ENCODE results near the gene RTP3.

RTP3 gene

DNA sequence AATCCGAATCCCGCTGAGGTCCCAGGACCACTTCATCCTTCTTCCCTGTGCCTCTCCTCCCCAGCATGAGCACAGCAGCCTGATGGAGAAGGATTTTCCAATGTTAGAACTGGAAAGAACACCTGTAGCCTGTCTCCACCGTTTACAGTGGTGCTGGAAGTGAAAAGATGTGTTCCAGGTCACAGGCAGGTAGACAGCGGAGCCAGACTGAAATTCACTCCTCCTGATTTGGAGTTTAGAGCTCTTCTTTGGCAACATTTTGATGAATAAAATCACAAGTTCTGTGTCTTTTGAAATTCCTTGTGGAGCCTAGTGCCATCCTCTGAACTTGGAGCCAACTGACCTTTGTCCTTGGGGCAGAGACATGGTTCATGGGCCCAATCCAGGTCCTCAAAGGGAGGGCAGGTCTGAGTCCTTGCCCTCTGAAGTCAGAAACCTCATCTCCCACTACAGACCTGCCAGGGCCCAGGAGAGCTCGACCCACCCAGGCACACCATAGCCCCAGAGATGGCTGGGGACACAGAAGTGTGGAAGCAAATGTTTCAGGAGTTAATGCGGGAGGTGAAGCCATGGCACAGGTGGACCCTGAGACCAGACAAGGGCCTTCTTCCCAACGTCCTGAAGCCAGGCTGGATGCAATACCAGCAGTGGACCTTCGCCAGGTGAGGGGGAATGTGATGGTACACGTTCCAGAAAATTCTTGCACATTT lies at the start of gene RTP3:
Gene RTP3 (plus strand): TSS at position 421 of the 710 bp plus-strand sequence. CDS start 87 bp downstream, at position 508.
- no peak for DNase-seq

DNA sequence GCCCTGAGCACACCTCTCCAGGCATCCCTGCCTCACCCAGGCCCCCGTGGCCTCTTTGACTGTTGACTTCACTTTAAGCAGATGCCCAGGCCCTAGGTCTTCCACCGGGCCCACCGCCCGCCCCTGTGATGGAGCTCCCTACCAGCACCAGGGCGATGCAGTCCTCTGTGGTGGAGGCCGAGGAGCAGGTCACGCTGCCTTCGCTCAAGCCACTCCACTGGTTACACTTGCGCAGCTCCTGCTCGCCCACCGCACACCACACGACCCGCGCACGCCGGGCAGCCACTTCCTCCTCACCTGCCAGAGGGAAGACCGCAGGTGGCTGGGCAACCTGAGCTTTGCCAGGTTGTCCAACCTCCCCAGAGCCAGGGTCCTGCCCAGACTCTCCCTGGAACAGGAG lies 49.1 kb upstream of the RTP3 start:
- no peak for DNase-seq

DNA sequence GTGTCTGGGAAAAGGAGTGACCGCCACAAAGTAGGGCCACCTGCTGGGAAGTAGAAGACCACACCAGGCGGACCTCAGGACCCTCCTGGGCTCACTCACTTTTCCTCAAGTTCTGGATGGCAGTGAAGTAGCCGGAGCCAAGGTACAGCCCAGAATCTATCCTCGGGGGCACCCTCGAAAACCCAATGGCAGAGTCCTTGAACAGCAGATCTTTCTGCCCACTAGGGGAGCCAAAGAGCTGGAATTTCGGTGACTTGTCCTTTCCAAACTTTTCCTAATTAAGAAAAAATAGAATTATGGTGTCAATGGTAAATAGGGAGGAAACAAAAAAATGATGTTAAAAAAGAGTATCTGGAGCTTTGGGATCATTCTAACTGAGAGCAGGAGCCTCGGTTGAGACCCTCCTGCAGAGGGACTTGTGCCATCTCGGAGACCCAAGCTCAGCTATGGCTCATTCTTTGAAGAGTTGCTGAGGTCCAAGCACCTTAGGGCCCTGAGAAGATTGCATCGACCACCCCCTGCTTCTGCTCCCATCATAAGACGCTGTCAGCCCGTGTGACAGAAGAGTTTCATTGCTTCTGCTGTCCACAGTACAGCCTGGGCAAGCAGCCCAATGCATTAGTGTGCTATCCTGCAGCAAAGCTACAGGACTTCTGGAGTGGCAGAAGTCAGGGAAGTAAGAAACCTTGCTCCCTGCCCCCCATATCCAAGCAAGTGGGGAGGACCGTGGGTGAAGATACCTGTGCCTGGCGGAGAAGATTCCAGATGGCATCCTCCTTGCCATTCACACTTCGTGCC lies 47.8 kb upstream of the RTP3 start:
- DNase-seq, result no peak

DNA sequence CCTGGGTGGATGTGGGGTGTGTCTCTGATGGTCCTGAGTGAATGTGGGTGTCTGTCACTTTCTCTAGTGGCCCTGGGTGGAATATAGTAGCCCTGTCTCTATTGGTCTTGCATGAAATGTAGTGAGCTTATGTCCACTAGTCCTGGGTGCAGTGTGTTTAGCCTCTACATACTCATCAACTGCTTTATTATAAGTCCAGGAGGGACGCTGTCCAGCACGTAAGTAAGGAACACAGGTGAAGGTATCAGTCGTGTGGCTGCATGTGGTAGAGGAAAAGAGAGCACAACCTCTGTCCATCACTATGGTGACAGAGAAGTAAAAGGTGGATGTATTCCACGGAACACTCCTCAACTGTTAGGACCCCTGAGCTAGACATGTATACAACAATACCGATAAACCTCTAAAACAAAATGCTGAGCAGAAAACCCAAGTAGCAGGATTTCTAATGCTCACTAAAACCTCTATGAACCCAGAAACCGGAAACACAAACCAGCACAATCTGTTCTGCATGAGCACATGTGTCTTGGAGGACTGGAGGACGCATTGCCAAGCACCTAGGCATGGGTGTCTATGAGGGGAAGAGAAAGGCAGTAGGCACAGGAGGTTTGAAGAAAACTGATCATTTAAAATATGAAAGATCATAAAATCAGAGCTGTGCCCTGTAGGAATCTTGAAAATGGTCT lies 44.1 kb upstream of the RTP3 start:
- DNase-seq, result no peak

DNA sequence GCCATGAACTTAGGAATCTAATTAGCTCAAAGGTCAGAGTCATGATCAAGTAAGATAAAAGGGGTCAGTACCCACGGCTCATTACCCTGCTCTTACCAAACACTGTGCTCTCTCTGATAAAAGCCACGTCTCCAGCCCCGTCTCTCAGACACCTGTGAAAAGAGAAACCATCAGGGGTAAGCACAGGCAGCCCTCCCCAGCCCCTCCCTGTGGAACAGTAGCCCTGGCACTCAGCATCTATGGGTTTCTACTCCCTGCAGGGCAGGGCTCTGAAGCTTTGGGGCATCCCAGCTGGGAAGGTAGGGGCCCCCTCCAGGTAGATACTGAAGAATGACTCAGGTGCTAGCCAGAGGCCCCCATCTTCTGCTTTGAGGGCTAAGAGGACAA lies 43.6 kb upstream of the RTP3 start:
- DNase-seq, result no peak

DNA sequence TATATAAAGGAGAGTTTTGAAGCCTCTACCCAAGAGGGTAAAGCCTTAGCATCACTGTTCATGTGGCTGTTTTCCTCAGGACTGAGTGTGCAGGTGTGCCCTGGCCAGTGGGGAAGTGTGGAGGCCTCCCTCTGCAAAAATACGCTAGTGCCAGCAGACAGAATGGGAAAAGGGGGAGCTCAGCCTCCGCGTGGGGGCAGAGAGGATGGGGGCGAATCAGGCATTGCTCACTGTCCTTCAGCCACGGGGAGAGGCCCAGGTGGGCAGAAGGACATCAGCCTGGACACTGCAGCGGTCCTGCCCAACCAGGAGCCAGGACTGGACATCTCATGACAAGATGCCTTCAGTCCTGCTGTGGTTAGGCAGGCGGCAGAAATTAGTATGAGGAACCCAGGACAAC lies 43.2 kb upstream of the RTP3 start:
- DNase-seq, result no peak

DNA sequence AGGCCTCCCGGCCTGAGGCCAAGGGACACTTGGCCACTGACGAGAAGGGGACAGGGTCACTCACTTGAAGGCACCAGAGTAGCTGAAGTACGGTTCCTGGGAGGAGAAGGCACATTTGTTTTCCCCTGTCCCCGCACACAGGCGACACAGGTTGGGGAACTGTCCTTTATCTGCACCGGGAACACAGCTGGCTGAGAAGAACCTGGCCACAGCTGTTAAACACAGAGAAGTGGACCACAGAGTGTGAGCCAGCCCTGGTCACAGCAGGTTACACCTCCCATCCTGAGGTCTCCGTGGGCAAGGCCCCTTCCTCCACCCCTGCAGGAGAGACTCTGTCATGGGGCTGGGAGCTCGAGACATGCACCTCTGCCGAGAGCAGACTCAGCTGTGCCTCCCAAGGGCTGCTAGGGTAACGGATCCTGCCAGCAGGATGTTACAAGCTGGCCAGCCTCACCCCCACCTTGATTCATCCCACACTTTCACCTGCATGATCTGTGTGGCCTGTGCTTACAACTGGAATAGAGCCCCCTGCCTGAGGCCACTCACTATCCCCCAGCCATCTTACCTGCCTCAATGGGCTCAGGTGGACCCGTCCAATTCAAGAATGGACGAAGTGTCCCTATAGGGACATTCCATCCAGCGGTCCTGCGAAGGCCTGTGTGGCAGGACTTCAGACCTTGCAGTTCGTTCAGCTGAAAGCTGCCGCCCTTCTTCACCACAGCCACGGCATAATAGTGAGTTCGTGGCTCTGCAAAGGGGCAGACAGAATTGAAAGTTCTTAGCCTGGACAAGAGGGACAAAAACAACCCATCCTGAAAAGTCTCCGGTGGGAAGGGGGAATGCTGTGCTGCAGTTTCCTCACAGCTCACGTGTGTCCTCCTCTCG lies 42.3 kb upstream of the RTP3 start:
- no peak for DNase-seq

DNA sequence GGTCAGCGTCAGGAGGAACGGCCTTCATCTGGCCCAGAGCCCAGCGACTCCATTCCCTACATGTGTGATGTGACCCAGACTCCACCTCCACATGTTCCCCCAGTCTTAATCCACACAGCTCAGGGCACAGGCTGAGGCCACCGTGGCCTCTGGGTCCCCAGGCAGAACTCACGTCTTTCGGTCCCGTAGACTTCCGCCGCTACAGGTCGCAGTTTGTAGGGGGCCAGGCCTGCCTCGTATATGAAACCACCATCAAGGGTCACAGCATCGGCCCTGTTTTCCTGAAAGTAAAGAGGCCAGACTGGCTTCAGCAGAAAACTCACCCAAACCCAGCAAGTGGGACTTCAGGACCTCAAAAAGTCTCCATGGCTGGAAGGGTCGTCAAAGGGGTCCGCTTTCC lies 41.7 kb upstream of the RTP3 start:
- DNase-seq, result no peak

DNA sequence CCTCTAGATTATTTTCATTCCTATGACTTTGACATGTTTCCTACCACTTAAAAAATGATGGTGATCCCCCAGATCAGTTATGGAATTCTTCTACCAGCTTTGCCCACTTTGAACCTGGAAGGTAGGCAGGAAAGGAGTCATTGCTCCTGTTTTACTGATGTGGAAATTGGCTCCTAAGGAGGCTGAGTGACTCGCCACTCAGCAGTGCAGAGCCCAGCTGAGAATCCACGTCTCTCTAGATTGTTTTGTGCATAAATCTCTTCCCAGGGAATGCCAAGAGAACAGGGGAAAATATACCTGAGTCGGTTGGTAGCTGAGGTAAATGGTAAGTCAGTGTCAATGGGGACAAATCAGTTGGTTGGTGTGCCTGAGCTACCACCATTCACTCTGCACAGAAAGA lies 37.7 kb upstream of the RTP3 start:
- no peak for DNase-seq

DNA sequence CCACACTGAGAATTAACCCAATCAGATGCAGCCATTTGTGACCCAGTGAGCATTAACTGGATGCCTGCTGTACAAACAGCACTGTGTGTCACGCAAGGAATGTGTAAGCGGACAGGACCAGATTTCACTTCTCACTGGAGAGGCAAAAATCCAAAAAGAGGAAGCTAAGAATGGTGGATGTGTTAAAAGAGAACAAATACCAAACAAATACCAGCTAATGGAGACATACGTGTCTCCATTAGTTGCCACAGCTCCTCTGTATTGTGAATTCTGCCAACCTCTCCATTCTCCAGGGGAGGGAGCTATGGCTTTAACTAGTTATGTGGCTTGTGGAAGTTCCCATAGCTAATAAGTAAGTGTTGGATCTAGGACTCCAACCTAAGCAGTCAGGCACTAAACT lies 35.7 kb upstream of the RTP3 start:
- DNase-seq, result no peak

DNA sequence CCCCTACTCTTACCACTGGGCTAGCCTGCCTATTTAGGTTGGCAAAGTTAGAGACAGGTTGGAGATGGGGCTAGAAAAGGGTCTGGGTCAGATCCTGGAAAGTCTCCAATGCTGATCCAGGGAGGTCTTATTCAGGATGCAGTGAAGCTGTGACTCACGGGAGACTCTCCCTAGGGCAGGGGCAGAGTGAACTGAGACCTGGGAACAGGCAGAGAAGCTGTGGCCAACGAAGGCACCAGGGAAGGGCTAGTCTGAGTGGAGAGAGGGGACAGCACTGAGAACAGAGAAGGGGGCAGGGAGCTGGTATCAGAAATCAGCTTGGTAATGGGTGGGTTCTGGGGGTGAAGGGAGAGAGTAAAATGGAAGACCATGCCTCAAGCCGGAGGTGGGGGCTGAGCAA lies 35.3 kb upstream of the RTP3 start:
- DNase-seq, result no peak

DNA sequence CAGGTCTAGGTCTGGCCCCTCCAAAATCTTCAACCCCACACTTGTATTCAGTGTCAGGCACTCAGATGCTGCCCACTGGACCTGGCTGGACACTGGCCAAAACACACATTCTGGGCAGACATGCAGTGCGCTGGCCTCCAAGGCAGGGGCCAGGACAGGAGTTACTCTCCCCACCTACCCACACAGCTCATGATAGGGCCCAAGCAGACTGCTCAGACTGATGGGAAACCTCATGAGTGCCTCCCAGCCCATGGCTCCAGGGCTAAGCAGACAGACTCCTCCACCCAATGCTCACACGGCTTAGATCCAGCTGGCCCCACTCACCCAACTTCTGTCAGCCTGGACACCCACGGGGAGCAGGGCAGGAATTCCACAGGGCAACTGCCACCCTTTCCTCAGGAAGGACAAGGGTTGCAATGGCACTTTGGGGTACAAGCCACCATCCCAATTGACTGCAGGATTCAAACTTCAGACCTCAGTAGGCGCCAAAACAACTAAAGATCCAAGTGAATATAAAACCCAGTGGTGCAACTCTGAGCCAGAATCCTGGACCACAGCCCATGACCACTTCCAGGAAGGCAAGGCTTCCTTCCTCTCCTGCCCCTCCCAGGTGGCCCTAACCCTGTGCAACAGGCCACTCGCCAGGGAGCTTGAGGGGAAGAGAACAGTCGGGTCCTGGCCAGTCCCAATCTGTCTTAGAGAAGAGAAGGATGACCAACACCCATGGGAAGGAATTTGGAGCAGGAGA lies 34.5 kb upstream of the RTP3 start:
- no peak for DNase-seq

DNA sequence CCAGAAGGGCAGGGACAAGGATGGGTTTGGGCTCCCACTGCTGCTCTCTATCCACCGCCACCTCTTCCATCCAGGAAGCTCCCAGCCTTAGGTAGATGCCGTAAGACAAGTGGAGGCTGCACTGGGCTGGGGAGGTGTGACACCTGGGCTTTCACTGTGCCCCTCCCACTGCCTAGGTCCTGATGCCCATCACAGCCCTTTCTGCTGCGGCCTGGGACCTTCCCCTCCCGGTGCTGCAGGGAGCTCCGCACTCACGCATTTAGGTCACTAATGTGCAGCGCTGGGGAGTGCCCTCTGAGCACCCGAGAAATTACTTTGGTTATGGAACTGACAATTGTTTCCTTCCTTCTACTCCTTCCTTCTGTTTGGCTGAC lies 33.9 kb upstream of the RTP3 start:
- DNase-seq, result no peak

DNA sequence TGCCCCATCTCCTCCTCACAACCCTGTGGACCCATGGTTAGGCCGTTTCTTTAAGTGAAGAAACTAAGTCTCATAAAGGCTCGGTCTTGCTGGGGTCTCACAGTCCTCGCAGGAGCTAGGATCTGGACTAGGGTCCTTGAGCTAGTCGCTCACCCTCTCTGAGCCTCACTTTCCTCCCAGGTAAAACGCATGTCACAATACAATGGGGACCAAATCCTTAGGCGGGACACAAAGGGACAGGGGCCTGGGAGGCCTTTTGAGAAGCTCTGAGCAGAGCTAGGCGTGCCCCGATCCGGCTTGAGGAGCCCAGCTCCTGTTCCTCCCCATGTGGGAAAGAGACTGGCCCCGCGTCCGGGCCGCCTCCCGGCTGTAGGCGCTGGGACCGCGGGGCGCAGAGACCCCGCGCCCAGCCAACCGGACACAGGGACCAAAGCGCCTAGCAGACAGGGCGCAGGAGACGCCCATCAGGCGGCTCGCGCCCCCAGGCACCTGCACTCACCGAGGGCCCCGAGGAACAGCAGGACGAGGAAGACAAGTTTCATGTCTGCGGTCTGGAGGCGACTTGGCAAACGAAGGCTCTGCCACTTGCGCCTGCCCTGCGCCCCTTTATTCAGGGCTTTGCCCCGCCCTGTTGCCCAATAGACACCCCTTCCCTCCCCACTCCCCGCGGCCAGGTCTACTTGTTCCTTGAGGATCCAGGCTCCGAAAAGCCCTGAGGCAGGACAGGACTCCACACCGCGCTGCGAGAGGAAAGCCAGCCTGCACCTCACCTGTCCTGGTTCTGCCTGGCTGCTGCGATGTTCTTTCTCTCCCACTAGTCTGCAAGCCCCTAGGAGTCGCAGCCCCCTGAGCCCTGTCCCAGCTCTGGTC lies 33.2 kb upstream of the RTP3 start, which contains the start of gene LTF:
Gene LTF (minus strand): TSS at position 580 of the 870 bp plus-strand sequence. CDS start 38 bp downstream, at position 542.
- DNase-seq, result no peak

DNA sequence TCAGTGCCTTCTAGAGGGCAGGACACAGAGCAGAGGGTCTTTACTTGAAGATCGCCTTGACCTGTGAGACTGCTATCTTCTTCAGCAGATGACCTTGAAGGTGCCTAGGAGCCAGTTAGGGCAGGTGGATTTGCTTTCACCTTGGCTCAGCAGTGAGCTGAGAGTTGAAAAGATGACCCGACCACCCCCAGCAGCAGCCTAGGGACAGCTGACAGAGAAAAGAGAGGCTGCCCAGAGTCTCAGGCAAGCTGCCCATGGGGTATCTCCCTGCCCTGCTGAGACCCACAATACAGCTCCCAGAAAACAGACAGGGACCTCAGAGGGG lies 32.6 kb upstream of the RTP3 start:
- no peak for DNase-seq

DNA sequence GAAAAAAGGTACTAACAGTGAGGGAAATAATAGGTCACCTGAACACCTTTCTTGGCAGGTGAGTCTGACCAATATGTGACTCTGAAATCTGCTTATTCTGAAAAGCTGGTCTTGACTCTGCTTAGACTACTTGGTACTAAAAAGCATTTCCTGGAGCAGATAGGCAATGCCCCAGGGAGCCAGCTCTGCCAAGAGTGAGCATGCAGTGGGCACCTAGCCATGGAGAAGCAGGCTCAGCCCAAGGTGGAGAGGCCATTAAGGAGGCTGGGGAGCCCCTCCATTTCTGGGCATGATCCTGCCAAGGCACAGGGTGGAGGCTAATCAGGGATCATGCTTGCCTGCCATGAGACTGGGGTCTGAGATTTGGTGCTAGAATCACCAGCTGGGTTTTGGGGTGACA lies 31.5 kb upstream of the RTP3 start:
- DNase-seq, result no peak

DNA sequence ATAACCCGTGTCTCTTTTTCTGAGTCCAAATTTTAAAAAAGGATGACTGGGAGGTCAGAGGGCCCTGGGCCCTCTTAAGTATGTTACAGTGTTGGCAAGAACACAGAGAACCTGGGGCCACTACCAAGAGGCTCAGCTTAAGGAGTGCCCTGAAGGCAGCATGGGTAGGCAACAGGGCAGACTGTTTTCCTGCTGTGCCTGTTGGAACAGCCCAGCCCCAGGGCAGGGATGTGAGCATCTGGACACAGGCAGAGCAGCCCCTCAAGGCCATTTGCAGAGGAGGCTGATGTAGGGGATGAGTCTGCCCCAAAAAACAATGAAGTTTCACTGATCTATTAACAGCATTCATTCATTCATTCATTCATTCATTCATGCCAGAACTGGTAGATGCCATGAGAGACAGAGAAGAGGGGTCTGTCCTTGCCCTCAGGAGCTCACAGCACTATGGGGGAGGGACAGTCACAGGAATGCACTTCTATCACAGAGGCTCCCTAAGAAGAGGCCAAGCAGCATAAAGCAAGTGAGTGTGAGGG lies 30.8 kb upstream of the RTP3 start:
- DNase-seq, result no peak

DNA sequence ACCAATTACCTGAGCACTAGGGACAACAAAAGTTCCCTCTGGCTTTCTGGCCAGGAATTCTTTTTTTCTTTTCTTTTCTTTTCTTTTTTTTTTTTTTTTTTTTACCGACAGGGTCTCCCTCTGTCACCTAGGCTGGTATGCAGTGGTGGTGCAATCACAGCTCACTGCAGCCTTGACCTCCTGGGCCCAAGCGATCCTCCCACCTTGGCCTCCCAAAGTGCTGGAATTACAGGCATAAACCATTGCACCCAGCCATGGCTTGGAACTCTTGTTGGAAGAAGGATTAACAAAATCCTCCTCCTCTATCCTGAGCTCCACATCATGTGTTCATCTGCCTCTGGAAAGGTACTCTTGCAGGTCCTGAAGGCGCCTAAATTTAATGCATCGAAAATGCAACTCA lies 30.2 kb upstream of the RTP3 start:
- DNase-seq, result no peak

DNA sequence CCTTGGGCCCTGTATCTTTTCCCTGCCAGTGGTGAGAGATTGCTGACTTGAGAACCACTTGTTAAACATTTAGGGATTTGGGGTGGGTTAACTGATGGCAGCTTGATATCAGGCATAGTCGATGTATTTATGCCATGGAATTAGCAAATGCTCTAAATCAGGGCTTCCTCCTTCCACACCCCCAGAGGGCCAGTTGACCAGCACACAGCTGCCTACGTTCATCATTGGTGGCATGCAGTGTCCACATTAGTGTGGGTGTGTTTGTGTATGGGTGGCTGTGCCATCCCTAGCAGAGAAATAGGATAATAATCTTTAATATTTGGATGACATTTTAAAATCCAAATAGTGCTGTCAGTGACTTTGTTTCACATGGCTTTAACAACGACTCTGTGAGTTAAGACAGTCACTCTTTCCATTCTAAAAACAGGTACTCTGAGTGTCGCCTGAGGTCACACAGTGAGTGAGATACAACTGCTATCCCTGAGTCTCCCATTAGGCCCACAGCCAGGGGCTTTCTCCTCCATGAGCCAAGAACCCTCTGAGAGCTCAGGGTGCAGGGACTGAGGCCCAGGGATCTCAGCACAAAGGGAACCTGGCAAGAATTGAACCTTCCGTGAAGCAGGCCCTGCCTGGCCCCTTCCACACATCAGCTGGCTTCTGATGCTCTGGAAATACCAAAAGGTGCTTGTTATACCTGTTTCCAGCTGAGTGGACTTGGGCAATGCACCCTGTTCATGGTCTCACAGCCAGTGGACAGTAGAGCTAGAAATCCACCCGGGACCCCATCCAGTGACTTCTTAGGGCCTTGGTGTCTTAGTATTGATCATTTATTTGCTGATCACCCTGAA lies 28.8 kb upstream of the RTP3 start:
- DNase-seq, result no peak

All from activated T-cell treated with anti-CD3 and anti-CD28 coated beads, Interleukin-2, amount 50 U/mL, for 1 hour (primary cell).